ENCODE data around the gene TOE1. TPM values are rescaled to one million over a fixed set of nuclear protein-coding genes. Genes with fewer than 3 reads are reported as not detected.

The TOE1 gene
- total and polyA plus RNA-seq, 2 donors (not counting 1 experiment from before 2014, with no cell fraction given) = 24.7 to 28.6 TPM

GRCh38 chr1:45304311-45305081, 35.5 kb upstream of the TOE1 start:
- POLR2A ChIA-PET = interaction anchor here (0.5 to 4.9 kb wide), 10 partner anchors 22 to 1359 kb away, joined by 3 to 76 read pairs (median 7); partner anchors contain the start of genes ARMH1, BTBD19, HECTD3 and HPDL
- no peaks in the 10 kb centered on the region for H3K9me3 Mint-ChIP-seq (ENCODE audit: insufficient read depth)
- H2AFZ ChIP-seq (ENCODE audit: insufficient read depth, low read depth, low read length, poor library complexity, severe bottlenecking) = peak overlapping the region; percentile 96

More at GRCh38 chr1:45304311-45305081, 35.5 kb upstream of the TOE1 start:
- H3K27ac Mint-ChIP-seq = peak overlapping the region; percentile 95
- no peaks in the 10 kb centered on the region for H3K36me3 ChIP-seq (replicated peaks in 1 of 2; ENCODE audit: control extremely low read depth in 1 of 2, control insufficient read depth in 1 of 2, extremely low read depth in 1 of 2, insufficient read depth in 2 of 2, low read length in 1 of 2)
- no peaks in the 10 kb centered on the region for H3K79me2 ChIP-seq (ENCODE audit: control insufficient read depth, insufficient read depth, low read length)
- peak overlapping the region; percentile 94 for H3K4me3 Mint-ChIP-seq
- H3K4me3 ChIP-seq (ENCODE audit: control extremely low read depth in 1 of 5, extremely low read depth in 1 of 5, insufficient read depth in 1 of 5, low read depth in 2 of 5, low read length in 4 of 5) = peak overlapping the region; percentile 47 to 87 (median 82)
- intact Hi-C loops (cut with micrococcal nuclease) = loop anchor here (1.0 kb wide), 1 partner anchor 22 kb away; the partner anchor contains the start of gene HPDL
- WGBS (ENCODE audit: insufficient coverage) = 36% methylated on average over 9 of the region's 15 CpGs
- H3K4me1 Mint-ChIP-seq = peaks cover 34% of the 10 kb centered on the region
- H3K4me2 ChIP-seq (replicated peaks; ENCODE audit: low read depth, low read length, poor library complexity, severe bottlenecking) = peak overlapping the region; percentile 91
- ATAC-seq (ENCODE audit: low read depth) (no peak), DNase-seq (peak; percentile 36)
- H4K20me1 ChIP-seq (ENCODE audit: control insufficient read depth, insufficient read depth, low read length, poor library complexity, severe bottlenecking) = no peaks in the 10 kb centered on the region
- H3K4me1 ChIP-seq (ENCODE audit: control insufficient read depth in 2 of 2, insufficient read depth in 2 of 2, low read length in 2 of 2) = peaks cover 19 to 27% of the 10 kb centered on the region in 2 donors
- TF ChIP-seq CTCF (IDR thresholded peaks at IDR 0.05) (no peak), EZH2 (IDR thresholded peaks at IDR 0.05; ENCODE audit: borderline replicate concordance, insufficient read depth, low read depth, low read length, poor library complexity, severe bottlenecking) (no peak)
- no peaks in the 10 kb centered on the region for H3K27me3 Mint-ChIP-seq
- CTCF ChIA-PET = interaction anchor here (0.7 to 5.0 kb wide), 8 partner anchors 10 to 483 kb away, joined by 3 to 32 read pairs (median 13); partner anchors contain the start of genes HECTD3, MUTYH, TESK2 and TOE1
- H3K27ac ChIP-seq (ENCODE audit: low read length in 2 of 2) = peak overlapping the region; percentile 85 to 97
- H3K9me3 ChIP-seq (ENCODE audit: control extremely low read depth in 1 of 3, control insufficient read depth in 2 of 3, insufficient read depth in 1 of 3, low read length in 2 of 3) = no peaks in the 10 kb centered on the region
- peak overlapping the region; percentile 81 for H3K9ac ChIP-seq (ENCODE audit: low read length)
- no peaks in the 10 kb centered on the region for H3K27me3 ChIP-seq (replicated peaks in 1 of 4; ENCODE audit: control extremely low read depth in 1 of 4, control insufficient read depth in 3 of 4, insufficient read depth in 4 of 4, low read length in 3 of 4)
